Activated CD4-positive, alpha-beta T cell treated with anti-CD3 and anti-CD28 coated beads for 48 hours (primary cell): ENCODE data around the gene GMDS.

Source experiments
- DNase-seq: peaks from one replicate; pipeline ENCODE4 v3.0.0-alpha.2; 2020

The GMDS gene

DNA sequence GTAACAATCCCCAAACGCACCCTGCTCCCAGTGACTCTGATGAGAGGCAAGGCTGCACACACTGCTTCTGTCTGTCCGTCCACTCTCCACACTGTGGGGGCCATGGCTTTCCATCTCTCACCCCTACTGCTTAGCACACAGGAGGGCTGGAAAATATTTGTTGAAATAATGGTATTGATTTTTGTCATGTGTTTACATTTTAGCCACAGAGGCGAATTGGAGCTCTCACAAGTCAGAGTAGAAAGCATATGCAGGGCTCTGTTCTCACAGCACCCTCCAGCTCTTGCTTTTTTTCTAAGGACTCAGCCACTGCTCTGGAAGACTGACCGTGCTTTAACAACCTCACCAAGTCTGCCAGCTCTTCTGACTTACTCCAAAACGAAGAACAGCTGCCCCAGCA is 273.8 kb downstream of the GMDS start:
- no peak for DNase-seq

GRCh38 chr6:1970151-1970561 is 275.2 kb downstream of the GMDS start:
- DNase-seq, result no peak

- no peak for DNase-seq
These were observed 278.7 kb downstream of the GMDS start for GRCh38 chr6:1966713-1967112.

DNA sequence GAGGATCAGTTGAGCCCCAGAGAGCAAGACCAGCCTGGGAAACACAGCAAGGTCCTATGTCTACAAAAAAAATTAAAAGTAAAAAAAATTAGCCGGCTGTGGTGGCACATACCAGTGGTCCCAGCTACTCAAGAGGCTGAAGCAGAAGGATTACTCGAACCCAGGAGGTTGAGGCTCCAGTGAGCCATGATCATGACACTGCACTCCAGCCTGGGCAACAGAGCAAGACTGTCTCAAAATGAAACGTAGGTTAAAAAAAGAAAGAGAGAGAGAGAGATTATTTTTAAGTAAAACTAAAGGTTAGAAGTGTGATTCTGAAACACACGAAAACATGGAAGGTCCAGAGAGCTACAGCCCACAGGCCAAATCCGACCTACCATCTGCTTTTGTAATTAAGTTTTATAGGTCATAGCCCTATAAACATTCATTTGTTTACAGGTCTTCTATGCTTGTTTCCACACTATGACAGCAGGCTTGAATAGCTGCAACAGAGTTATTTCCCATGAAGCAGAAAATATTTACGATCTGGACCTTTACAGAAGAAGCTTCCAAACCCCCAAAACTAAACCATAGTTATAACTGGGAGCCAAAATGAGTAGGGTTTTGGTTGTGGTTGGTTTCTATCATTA is 279.7 kb downstream of the GMDS start:
- DNase-seq, result no peak

DNA sequence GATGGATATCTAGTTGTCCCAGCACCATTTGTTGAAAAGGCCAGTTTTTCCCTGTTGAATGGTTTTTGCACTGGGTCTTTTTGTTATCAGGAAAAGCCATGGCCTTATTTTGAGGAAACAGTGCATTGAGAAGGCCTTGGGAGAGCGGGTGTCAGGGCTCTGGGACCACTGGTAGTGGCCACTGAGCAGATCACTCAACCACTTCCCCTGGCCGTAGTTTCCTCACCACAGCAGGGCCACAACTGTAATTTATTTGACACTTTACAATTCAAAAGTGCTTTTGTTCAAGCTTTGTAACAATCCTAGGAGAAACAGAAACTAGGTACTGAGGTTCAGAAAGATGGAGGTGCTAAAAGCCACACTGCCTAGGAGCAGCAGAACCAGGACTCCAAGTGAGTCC is 281.8 kb downstream of the GMDS start:
- DNase-seq, result no peak

GRCh38 chr6:1962201-1962600 is 283.2 kb downstream of the GMDS start:
- no peak for DNase-seq

- DNase-seq, result no peak
These were observed 284.8 kb downstream of the GMDS start for GRCh38 chr6:1960486-1961142.

DNA sequence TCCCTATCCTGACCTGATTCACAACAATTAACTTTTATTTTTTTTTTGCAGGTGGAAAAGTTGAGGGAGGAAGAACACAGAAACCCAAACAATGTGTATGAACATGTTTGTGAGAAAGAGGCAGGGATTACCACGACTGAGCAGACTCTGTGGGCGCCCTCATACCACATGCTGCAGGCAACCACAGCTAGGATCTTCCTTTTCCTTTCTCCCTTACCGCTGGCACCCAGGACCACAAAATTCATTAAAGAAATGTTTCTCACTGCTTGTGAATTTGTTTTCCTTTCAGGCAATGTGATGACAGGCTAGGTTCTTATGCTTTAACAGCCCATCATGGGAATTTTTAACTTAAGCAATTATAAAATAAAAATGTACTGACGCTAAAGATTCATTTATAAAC is 287.1 kb downstream of the GMDS start:
- no peak for DNase-seq

GRCh38 chr6:1957746-1958145 is 287.7 kb downstream of the GMDS start:
- DNase-seq, result no peak

GRCh38 chr6:1952740-1953360 is 292.6 kb downstream of the GMDS start:
- DNase-seq, result no peak

- DNase-seq, result no peak
These were observed 294.8 kb downstream of the GMDS start for GRCh38 chr6:1950631-1951030.

- DNase-seq, result no peak
These were observed 295.9 kb downstream of the GMDS start for GRCh38 chr6:1949538-1949937.

DNA sequence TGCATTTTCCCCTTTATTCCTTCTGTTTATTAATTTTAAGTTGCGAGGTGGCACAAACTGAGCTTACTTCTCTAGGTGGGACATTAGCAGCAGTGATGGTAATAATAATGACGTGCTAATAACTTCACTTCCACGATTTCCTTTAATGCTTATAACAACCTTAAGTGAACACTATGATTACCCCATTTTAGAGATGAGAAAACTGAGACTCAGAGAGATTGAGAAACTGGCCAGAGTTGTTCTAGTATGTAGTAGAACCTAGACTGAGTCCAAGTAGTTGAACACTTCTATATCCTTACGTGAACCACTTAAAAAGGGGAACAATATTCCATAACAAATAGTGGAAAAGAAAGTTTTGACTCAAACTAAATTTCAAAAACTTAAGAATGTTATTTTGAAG is 297.5 kb downstream of the GMDS start:
- no peak for DNase-seq

GRCh38 chr6:1946583-1946982 is 298.8 kb downstream of the GMDS start:
- no peak for DNase-seq

- DNase-seq, result no peak
These were observed 300.1 kb downstream of the GMDS start for GRCh38 chr6:1945235-1945832.

DNA sequence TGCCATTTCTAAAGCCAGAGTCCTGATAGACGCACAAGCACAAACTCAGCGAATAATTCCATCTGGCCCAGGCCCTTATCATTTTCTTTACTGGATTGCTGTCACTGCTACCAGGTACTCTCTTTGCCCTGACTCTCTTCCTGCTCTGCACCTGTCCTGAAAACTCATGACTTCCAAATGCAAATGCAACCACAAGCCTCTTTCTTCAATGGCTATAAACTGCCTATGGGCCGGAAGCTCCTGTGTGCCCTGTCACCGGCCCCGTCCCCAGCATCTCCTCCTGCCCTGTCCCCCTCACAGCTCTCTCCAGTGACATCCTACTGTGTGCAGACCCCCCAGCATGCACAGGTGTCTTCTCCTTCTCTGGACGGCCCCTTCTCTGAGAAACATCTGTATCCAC is 302.6 kb downstream of the GMDS start:
- no peak for DNase-seq

DNA sequence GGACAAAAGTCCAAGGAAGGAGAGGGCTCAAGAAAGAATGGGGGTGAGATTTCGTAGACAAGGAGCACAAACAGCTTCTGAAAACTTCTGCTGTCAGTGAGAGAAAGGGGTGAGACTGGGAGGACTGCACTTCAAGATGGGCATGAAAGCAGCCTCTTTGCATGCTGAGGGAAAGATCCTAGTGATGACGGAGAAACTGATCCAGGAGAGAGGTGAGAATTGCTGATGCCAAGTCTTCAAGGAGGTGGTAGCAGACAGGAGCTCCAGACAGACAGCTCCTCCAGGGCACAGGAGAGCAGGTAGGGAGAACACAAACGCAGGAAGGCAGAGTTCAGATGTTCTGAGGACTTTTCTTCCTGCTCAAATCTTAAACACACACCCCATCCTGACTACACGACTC is 303.9 kb downstream of the GMDS start:
- DNase-seq, result no peak

- DNase-seq, result no peak
These were observed 305.0 kb downstream of the GMDS start for GRCh38 chr6:1940381-1940780.

GRCh38 chr6:1933292-1933691 is 312.1 kb downstream of the GMDS start:
- DNase-seq, result no peak

GRCh38 chr6:1931817-1932216 is 313.6 kb downstream of the GMDS start:
- DNase-seq, result no peak

DNA sequence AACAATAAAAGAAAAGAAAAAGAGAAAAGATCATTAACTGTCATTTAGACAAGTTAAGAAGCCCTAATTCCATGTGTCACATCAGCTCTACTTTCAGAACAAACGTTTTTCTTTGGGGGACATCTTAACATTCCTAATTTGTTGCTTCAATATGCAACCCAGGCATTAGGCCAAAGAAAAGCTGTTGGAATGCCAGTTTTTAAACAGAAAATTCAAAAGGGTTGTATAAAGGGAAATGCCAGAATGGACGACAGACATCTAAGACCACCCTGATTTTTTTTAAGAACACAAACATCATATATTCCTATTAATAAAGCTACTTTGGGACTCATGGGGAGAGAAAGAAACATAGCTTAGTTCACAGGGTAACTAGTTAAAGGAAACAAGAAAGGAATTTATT is 315.0 kb downstream of the GMDS start:
- no peak for DNase-seq

DNA sequence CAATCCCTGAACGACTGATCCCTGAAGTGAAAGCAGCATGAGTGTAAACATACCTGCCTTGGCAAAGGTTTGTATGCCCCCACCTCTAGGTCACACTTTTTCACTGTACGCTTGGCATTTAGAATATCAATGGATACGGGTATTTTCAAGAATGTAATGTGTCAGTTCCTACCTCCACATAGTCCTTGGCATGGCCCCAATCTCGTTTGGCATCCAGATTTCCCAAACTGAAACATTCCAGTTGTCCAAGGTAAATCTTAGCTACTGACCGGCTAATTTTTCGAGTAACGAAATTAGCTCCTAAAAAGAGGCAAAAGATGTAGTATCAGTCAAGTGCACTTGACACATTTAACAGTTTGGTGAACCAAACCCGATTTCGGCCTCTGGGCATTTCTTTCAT is 315.5 kb downstream of the GMDS start:
- no peak for DNase-seq

DNA sequence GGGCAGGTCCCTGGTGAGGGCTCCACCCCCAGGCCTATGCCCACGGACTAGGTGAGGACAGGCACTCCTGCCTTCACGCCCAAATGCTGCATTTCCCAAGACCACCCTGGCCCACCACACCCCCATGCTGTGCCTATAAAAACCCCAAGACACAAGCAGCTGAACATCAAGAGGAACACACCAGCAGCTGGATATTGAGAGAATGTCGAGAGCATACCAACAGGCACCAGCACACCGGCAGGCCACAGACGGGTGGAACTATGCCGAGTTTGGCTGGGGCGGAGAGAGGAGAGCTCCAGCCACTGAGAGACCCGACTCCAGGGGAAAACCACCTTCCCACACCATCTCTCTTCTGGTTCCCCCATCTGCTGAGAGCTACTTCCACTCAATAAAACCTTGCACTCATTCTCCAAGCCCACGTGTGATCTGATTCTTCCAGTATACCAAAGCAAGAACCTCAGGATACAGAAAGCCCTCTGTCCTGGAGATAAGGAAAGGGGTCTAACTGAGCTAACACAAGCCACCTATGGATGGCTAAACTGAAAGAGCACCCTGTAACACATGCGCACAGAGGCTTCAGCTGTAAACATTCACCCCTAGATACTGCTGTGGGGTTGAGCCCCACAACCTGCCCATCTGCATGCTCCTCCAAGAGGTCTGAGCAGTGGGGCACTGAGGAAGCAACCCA is 319.5 kb downstream of the GMDS start:
- no peak for DNase-seq

- no peak for DNase-seq
These were observed 322.0 kb downstream of the GMDS start for GRCh38 chr6:1923449-1923848.
